ENCODE measurements around the gene FTO. TPM values are rescaled to one million over a fixed set of nuclear protein-coding genes. Genes with fewer than 3 reads are reported as not detected.

FTO gene
- total RNA-seq, 2 experiments from 2014 or later: 48.6 to 53.2 TPM

- H3K4me1 Mint-ChIP-seq (ENCODE audit: low read depth): peaks cover 32% of the 10 kb centered on the region
- H3K27me3 Mint-ChIP-seq: no peaks in the 10 kb centered on the region
- H3K27ac Mint-ChIP-seq: no peak overlapping the region
- ATAC-seq (no peak), DNase-seq (no peak)
- intact Hi-C loops (cut with micrococcal nuclease): no loop called here
- no peak for TF ChIP-seq CTCF (IDR thresholded peaks at IDR 0.05)
- no peaks in the 10 kb centered on the region for H3K9me3 Mint-ChIP-seq
- CTCF ChIA-PET: no interaction called here
- H3K4me3 Mint-ChIP-seq: no peak overlapping the region
- H3K36me3 Mint-ChIP-seq (ENCODE audit: low read depth): peaks cover 10% of the 10 kb centered on the region
- POLR2A ChIA-PET: no interaction called here
Measured at GRCh38 chr16:53713403-53714204, 9.6 kb downstream of the FTO start.

- Mint-ChIP-seq H3K4me3 (no peak overlapping the region), H3K27me3 (no peaks in the 10 kb centered on the region), H3K9me3 (no peaks in the 10 kb centered on the region), H3K36me3 (ENCODE audit: low read depth) (peaks cover 10% of the 10 kb centered on the region), H3K4me1 (ENCODE audit: low read depth) (peaks cover 27% of the 10 kb centered on the region), H3K27ac (no peak overlapping the region)
- no peak for DNase-seq
- intact Hi-C loops (cut with micrococcal nuclease): no loop called here
- CTCF ChIA-PET: no interaction called here
- ATAC-seq: no peak
- POLR2A ChIA-PET: no interaction called here
- TF ChIP-seq CTCF (IDR thresholded peaks at IDR 0.05): no peak
Measured at GRCh38 chr16:53714205-53715022, 10.5 kb downstream of the FTO start.

GRCh38 chr16:53715023-53715384, 11.0 kb downstream of the FTO start:
- Mint-ChIP-seq H3K9me3 (no peaks in the 10 kb centered on the region), H3K4me3 (no peak overlapping the region), H3K27me3 (no peaks in the 10 kb centered on the region), H3K27ac (no peak overlapping the region), H3K4me1 (ENCODE audit: low read depth) (peaks cover 25% of the 10 kb centered on the region), H3K36me3 (ENCODE audit: low read depth) (peaks cover 8% of the 10 kb centered on the region)
- ChIA-PET CTCF (no interaction called here), POLR2A (no interaction called here)
- no peak for ATAC-seq
- no peak for TF ChIP-seq CTCF (IDR thresholded peaks at IDR 0.05)
- DNase-seq: no peak
- intact Hi-C loops (cut with micrococcal nuclease): no loop called here

- ATAC-seq: no peak
- Mint-ChIP-seq H3K27ac (no peak overlapping the region), H3K36me3 (ENCODE audit: low read depth) (peaks cover 4% of the 10 kb centered on the region), H3K27me3 (no peaks in the 10 kb centered on the region), H3K4me1 (ENCODE audit: low read depth) (peaks cover 21% of the 10 kb centered on the region), H3K4me3 (no peak overlapping the region), H3K9me3 (no peaks in the 10 kb centered on the region)
- no peak for DNase-seq
- intact Hi-C loops (cut with micrococcal nuclease): no loop called here
- POLR2A ChIA-PET: no interaction called here
- TF ChIP-seq CTCF (IDR thresholded peaks at IDR 0.05): no peak
- CTCF ChIA-PET: no interaction called here
Measured at GRCh38 chr16:53717577-53717976, 13.6 kb downstream of the FTO start.

- ChIA-PET CTCF (no interaction called here), POLR2A (no interaction called here)
- Mint-ChIP-seq H3K36me3 (ENCODE audit: low read depth) (peaks cover 1% of the 10 kb centered on the region), H3K27me3 (no peaks in the 10 kb centered on the region), H3K4me3 (no peak overlapping the region), H3K4me1 (ENCODE audit: low read depth) (peaks cover 24% of the 10 kb centered on the region), H3K9me3 (no peaks in the 10 kb centered on the region), H3K27ac (no peak overlapping the region)
- intact Hi-C loops (cut with micrococcal nuclease): no loop called here
- TF ChIP-seq CTCF (IDR thresholded peaks at IDR 0.05): no peak
- DNase-seq: no peak
- ATAC-seq: no peak
Measured at GRCh38 chr16:53721017-53721416, 17.1 kb downstream of the FTO start.

Measured in activated CD8-positive, alpha-beta T cell treated with anti-CD3 and anti-CD28 coated beads for 36 hours (primary cell).